Inferior parietal cortex (tissue), 1 donor: ENCODE data around the gene CHRNA3.
"Not testable (repeated sequence)": the region's sequence is repeated elsewhere in the genome, so short reads cannot be mapped to it uniquely, and the experiment has no call there.

Experiments
- DNase-seq: peaks from one replicate; pipeline ENCODE4 v3.0.0-alpha.2; 2016; ENCODE audit errors: extremely low spot score

Gene CHRNA3

DNA sequence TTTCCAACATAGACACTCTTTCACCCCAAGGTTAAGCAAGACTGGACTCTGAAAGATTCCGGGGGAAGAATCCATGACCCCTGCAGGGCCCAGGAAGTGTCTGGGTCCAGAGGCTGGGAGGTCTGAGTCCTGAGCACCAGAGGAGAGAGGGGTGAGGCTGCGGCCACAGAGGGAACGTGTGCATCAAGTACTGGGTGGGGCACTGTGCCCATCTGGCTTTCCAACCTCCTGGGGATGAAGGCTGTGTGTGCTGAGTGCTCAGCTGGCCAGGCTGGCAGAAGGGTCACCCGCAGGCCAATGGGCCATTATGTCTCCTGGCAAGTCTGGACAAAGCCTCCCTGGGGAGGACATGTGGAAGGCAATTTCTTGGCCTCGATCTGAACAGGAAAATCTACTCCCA is 3.3 kb downstream of the CHRNA3 start:
- no peak for DNase-seq

DNA sequence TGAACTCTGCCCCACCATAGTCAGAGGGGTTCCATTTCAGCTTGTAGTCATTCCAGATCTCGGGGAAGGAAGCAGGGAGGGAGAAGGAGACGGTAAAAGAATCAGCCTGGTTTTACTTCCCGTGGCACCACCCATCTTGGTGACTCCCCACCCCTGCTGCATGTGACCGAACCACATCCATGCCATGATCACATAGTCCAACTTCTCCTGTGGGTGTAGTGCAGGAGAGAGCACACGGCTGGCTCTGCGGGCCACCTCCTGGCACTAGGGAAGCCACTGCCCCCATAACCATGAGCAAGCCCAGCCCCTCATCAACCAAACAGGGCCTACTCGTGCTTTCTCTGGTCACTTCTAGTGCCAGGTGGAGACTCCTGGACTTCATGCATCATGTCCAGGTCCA is 3.7 kb downstream of the CHRNA3 start:
- DNase-seq: no peak

DNA sequence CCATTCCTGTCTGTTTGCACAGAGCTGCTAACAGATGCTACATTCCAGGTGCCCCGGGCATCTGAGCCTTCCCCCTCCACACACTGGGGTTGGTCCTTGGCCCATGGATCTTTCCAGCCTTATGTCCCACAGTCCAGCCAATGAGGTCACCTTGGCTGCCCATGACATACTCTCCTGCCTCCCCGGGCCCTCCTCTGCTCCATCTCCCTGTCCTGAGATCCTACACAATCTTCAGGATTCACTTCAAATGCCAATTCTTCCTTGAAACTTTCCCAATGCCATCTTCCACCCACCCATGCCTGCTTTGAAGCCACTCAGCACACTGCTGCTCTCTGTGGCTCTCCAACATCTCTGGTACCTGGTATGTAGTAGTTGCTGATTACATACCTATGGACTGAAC is 4.3 kb downstream of the CHRNA3 start:
- no peak for DNase-seq

DNA sequence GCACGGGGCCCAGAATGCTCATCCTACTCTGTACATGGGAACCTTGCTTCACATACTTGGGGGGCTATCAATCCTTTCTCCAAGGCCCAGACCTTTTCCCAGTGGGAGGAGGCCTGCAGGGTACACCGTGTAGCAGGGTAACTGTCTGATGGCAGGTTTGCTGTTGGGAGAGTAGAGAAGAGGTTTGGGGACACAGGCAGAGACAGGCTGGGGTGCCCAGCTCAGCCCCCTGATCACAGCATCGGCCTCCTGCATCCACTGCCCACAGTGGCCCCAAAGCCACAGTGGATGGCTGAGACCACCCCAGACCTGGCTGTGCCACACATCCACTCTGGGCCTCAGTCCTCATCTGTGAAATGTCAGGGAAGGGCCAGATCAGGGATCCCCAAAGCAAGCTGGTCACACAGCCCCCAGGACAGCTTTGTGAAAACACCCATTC is 5.6 kb downstream of the CHRNA3 start:
- no peak for DNase-seq

DNA sequence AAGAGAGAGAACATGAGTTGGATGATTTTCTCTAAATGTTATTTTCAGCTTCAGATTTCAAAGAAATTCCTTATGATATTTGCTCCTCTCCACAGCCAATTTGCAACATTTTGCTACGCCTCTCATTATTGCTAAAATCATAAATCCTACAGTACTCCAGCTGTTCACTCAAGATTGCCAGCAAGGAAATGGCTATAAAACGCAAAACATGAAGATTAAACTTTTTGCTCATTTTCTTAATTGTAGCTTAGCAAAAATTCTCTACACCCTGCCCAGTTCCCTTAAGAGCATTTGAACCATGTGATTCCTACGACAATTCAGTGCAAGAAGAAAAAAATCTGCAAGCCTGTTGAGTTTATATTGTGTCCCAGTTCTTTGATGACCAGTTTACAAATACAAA is 6.8 kb downstream of the CHRNA3 start:
- no peak for DNase-seq

DNA sequence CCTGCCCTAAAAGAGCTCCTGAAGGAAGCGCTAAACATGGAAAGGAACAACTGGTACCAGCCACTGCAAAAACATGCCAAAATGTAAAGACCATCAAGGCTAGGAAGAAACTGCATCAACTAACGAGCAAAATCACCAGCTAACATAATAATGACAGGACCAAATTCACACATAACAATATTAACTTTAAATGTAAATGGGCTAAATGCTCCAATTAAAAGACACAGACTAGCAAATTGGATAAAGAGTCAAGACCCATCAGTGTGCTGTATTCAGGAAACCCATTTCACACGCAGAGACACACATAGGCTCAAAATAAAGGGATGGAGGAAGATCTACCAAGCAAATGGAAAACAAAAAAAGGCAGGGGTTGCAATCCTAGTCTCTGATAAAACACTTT is 11.2 kb downstream of the CHRNA3 start:
- not testable (repeated sequence) for DNase-seq

DNA sequence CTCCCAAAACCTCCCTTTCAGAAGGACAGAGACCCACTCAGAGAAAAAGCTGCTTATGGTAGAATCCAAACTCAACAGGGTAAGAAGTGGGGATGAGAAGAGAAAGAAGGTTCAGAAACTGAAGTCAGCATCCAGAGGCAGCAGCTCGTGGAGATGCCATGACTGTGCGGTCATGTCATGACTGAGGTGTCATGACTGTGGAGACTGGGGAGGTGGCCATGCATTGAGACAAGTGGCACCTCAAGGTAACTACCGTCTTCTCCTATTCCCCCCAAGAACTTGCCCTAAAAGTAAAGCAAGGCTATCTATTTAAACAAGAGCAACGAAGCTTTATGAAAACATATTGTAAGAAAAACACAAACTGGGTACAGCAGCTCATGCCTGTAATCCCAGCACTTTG is 15.1 kb downstream of the CHRNA3 start:
- DNase-seq: no peak

DNA sequence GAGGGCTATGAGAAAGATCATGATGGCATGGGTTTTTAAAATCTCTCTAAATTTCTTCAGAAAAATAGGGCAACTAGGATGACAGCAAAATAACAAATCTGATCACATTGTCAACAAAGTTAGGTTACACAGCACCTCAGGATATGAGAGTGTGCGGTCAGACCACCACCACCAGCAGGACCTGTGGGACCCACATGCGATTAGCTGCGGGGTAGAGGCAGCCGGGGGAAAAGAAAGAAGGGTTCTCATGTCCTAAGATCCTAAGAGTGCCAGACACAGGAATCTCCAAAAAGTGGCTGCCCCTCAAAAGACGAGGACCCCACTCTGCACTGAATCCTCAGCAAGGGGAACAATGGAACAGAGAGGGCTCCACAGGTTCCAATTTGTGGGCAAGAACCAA is 15.6 kb downstream of the CHRNA3 start:
- no peak for DNase-seq

DNA sequence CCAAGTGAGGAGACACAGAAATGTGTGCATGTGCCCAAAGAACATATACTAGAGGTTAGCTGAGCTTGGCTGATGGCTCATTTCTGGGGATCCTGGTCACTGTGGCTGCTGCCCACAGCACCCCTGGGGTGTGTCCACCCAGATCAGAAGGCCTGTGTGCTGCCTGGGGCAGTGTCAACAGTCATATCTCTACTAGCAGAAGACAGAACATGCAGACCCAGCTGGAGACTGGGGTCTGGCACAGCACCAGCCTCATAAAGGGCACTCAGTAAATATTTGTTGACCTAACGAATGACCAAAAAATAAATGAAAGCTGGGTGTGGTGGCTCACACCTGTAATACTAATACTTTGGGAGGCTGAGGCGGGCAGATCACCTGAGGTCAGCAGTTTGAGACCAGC is 16.4 kb downstream of the CHRNA3 start:
- DNase-seq: no peak

DNA sequence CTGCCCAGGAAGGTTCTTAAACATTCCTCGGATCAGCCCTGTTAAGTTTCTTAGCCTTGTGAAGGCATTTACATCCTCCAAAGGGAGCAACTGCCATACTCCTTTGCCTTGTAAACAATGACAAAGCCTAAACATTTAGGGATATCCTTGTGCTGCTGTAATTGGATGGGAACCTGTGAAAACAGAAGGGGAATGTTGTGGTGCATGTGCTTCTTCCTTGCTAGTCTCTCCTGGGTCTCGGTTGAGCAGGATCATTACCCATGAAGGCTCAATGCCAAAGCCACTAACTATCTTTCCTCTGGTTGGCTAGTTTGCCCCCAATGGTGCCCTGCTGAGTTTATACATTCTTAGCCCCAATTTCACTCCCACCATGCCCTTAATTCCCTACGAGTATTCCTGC is 17.3 kb downstream of the CHRNA3 start:
- DNase-seq: no peak

DNA sequence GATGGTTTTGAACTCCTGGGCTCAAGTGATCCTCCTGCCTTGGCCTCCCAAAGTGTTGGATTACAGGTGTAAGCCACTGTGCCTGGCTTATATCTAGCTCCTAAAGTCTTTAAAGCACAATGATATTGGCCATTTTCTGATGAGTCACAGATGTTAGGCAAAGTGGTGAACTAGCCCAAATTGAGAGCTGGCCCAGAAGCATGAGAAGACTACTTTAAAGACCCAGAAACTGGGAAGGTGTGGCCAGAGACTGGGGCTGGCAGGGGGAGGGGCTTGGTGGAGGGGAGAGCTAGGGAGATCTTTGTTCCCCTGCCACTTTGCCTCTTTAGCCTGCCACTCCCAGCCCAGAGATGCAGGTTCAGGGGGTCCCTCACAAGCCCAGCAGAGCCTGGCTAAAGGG is 21.6 kb downstream of the CHRNA3 start:
- DNase-seq: no peak

DNA sequence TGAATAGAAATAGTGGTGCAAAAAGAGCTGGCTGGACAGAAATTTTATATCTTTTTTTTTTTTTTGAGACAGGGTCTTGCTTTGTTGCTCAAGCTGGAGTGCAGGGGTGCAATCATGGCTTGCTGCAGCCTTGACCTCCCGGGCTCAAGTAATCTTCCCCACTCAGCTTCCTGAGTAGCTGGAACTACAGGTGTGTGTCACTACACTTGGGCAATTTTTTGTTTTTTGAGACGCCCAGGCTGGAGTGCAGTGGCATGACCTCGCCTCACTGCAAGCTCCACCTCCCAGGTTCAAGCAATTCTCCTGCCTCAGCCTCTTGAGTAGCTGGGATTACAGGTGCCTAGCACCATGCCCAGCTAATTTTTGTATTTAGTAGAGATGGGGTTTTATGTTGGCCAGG is 22.4 kb downstream of the CHRNA3 start:
- DNase-seq: no peak

DNA sequence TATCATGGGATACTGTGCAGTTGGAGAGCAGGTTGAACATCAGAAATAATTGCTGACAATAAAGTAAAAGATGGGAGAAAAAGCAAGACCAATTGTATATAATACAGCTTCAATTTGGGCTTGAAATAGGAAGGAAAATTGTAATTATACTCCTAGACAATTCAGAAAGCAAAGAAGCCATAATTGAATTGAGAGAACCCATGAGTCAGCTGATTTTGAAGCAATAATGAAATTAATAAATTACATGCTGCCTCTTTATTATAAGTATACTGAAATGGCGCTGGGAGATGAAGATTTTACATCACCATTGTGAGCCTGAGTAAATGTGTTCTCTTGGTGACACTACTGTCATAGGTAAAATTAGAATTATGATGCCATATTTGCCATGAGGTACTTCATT is 23.2 kb downstream of the CHRNA3 start:
- DNase-seq: no peak

DNA sequence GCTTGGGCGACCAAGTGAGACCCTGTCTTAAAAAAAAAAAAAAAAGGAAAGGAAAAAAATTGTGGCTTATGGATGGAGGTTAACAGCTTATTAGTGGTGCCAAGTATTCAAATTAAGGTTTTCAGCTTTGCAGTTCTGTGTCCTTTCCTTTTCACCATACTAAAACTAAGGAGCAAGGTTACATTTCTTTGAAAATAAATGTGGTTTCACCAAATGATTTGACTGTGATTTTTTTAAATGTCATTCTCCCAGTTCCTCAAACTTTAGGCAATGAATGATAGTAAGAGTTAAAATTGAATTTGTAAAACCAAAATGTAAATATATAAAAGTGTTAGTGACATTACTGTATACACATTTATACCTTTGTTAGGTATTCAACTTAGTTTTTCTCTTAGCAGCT is 45.9 kb downstream of the CHRNA3 start:
- no peak for DNase-seq

DNA sequence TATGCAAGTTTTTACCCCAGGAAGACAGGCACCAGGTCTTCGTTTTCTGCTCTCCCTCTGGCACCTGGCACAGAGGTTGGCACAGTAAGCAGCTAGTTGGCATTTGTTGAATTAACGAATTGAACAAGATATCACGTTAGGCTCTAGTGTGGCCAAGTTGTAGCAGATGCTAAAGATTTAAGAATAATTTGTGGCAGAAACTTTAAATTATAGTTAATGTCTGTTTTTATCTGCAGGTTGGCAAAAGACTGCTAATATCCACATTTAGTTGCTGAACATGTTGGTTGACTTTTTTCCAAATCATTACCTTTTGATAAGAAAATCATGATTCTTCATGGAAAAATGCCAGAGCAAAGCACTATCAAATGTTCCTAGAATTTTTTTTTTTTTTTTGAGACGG is 47.4 kb downstream of the CHRNA3 start:
- DNase-seq: no peak

DNA sequence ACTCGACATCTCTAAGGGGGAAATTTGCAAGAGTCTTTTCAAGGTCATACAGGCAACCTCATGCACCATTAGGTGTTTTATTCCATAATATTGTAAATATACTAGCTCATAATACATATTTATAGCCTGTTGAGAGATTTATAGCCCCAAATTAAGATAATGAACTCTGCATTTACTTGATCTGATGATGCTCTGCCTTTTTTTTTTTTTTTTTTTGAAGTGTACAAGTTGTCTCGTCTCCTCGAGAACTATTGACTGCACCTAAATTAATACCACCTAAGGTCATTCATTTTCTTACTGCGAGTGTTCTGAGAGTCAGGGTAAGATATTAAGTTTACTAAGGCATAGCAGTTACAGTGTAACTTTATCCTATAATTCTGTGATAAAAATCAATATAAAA is 49.4 kb downstream of the CHRNA3 start:
- no peak for DNase-seq

DNA sequence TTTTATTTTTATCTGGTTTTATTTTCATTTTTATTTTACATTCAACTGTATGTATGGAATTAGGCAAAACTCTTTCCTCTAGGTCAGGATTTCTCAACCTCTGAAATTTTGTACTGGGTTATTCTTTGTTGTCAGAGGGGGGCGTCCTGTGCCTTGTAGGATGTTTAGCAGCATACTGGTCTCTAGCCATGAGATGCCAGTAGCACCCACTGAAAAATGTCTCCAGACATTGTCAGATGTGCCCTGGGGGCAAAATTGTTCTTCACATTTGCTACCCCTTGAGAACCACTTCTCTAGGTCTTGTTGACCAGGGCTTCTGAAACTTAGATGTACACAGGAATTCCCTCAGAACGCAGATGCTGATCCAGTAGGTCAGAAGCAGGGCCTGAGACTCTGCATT is 50.1 kb downstream of the CHRNA3 start:
- no peak for DNase-seq

DNA sequence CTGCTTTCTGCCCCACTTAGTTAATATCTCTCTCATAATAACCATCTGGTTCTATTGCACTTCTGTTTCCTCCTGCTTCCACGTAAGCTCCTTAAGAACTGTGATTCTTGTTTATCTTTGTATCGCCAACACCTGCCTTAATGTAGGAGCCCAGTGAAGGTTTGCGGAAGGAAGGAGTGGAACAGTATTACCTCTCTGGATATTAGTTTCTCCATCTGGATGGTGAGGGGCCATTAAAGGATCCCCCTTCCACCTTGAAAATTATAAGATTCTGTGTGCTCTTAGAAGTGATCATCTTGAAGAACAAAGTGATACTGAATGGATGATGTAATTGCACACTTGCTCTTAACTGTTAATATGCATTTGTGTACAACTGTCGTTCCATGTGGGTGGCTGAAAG is 53.3 kb downstream of the CHRNA3 start:
- no peak for DNase-seq

DNA sequence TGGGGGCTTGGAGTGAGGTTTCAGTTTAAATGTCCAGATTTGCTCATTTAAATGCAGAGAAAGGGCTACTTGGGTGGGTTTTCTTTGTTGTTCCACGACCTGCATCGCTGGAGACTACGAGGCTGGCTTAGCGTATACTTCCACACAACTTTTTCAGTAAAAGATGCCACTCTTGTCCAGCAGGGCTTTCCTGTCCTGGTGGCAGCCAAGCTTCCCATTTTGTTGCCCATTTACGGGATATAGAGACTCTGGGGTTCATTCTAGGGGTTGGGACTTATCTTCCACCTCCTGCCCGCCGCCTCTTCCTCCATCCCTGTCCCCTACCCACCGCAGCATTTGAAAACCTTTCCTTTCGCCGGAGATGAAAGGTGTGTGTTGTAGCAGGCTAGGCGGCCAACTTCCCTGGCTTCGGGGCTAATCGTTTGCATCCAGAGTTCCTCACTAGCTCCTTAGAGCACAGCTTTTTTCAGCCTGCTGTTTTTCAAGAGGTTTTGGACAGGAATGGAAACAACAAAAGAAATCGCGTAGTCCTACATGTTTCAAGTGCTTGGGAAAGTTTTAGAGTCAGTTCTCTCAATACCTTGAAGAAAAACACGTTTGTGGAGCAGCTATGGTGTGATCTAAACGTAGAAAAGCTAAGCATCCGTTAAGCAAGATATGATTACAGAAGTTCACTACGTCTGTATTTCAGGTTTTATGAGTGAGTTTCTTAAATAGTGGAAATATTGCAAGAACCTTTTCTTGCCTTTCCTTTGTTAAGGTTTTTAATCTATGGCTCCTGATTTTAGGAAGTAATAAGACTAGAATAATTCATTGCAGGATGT is 54.6 kb downstream of the CHRNA3 start:
- no peak for DNase-seq

DNA sequence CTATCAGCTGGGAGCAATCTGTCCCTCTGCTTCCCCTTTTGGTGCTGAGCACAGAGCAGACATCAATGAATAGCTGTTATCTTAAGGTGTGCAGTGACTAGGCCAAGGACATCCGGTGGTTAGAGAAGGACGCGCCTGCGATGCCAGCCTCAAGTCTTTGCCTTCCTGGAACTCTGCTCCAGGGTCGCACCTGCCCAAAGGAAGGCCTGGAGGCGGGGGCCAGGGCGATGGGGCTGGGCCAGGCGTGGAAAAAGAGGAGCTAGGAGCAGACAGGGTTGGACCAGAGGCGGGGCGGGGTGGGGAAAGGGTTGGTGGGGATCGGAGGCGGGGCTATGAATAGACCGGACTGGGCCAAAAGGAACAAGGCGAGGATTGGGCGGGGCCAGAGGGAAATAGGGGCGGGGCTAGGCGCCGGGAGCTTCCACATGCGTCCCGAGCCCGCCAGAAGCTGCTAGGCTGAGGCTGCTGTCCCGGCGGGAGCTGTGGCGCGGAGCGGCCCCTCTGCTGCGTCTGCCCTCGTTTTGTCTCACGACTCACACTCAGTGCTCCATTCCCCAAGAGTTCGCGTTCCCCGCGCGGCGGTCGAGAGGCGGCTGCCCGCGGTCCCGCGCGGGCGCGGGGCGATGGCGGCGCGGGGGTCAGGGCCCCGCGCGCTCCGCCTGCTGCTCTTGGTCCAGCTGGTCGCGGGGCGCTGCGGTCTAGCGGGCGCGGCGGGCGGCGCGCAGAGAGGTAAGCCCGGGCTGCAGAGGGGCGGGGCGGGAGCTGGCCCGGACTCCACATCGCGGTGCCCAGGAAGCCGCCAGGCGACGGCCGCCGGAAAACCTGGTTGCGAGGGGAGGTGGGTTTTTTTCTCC is 55.5 kb downstream of the CHRNA3 start, which contains the start of gene CHRNA5:
Gene CHRNA5, plus strand, starts transcription at position 424 of the 854 bp plus-strand sequence. Its CDS starts 200 bp downstream, at position 624.
- DNase-seq: no peak

DNA sequence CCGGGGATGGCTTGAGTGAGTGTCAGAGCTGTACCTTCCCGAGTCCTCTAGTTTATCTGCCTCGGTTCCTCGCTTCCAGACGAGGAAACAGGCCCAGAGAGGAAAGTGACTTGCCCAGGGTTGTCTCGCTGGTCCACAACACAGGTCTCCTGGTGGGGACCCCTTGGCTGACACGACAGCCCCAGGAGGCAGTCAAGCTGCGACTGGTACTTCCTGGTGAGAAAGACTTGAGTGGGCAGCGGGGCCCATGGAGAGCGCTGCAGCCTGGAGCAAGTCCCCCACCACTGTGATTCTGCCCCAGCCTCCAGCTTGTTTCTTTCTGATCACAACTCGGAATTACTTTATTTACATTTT is 56.1 kb downstream of the CHRNA3 start:
- DNase-seq: no peak

DNA sequence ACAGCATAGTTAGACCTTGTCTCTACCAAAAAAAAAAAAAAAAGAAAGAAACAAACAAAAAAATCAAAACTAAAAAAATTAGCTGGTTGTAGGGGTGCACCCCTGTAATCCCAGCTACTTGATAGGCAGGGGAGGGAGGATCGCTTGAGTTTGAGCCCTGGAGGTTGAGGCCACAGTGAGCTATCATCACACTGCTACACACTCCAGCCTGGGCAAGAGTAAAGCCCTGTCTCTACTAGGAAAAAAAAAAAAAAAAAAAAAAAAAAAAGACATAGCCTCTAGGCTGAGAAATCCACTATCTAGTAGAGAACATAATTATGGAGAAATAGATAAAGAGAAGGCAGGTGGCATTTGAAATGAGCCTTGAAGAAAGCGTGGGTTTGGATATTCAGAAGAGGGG is 57.7 kb downstream of the CHRNA3 start:
- DNase-seq: no peak

DNA sequence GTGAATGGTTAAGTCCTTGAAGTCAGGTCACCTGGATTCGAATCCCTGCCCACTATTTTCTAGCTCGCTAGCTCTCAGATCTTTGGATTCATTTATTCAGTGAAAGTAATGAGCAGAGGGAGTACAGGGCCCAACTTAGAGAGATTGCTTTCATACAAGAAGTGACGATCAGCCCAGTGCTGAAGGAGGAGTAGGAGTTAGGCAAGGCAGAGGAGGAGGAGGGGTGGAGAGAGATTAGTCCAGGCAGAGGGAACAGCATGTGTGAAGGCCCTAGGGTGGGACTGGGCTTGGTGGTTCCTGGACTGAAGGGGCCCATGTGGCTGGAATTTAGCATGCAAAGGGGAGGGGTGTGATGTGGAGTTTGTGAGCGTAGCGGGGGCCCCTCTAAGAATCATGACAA is 59.3 kb downstream of the CHRNA3 start:
- no peak for DNase-seq
